Measurements from ENCODE around the gene JADE2. TPM values are rescaled to one million over a fixed set of nuclear protein-coding genes. Genes with fewer than 3 reads are reported as not detected.

Gene JADE2
- total RNA-seq, 2 donors from 2014 or later = 24.1 to 33.3 TPM

DNA sequence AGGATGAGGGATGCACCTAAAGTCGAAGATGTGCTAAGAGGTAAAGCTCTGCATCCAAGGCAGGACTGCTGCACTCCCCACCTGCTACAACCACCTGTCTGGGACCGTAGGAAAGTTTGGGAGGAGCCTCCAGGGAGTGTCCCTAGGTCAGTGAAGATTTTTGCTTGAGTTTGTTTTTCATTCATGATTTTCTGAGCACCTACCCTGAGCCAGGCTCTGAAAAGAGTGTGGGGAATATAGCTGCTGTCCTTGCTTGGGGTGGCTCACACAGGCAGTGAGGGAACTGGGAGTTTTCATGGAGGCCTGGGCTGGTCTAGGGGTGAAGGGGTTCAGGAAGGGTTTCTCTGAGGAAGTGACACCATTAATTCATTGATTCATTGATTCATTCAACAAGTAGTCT, 58.3 kb downstream of the JADE2 start:
- Histone ChIP-seq H3K27ac (no peak overlapping the region), H3K9me3 (no peaks in the 10 kb centered on the region), H3K4me3 (no peak overlapping the region), H3K4me1 (no peaks in the 10 kb centered on the region), H3K36me3 (peaks cover 11% of the 10 kb centered on the region), H3K9ac (ENCODE audit: low read depth in 2 of 2, low read length in 2 of 2) (no peak overlapping the region), H3K27me3 (no peaks in the 10 kb centered on the region)
- TF ChIP-seq, protein P1, sequence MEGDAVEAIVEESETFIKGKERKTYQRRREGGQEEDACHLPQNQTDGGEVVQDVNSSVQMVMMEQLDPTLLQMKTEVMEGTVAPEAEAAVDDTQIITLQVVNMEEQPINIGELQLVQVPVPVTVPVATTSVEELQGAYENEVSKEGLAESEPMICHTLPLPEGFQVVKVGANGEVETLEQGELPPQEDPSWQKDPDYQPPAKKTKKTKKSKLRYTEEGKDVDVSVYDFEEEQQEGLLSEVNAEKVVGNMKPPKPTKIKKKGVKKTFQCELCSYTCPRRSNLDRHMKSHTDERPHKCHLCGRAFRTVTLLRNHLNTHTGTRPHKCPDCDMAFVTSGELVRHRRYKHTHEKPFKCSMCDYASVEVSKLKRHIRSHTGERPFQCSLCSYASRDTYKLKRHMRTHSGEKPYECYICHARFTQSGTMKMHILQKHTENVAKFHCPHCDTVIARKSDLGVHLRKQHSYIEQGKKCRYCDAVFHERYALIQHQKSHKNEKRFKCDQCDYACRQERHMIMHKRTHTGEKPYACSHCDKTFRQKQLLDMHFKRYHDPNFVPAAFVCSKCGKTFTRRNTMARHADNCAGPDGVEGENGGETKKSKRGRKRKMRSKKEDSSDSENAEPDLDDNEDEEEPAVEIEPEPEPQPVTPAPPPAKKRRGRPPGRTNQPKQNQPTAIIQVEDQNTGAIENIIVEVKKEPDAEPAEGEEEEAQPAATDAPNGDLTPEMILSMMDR (IDR thresholded peaks at IDR 0.05) = no peak
- intact Hi-C loops (cut with DNase I) = loop anchor here (10.0 kb wide), 1 partner anchor 399 kb away; no protein-coding TSS in a partner anchor
- DNase-seq = no peak

DNA sequence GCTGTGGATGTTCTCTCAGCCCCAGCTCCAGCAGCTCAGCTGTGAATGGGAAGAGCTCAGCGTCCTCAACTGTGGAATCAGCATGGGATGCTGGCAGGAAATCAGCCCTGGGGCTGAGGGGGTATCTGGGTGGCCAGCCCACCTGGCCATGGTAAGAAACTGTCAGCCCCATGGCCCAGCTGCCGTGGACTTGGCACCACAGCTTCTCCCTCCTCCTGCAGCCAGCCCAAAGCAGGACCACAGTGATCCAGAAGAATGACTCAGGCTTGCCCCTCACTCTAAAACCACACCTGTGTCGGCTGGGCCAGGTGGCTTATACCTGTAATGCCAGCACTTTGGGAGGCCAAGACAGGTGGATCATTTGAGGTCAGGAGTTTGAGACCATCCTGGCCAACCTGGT, 59.2 kb downstream of the JADE2 start:
- no peaks in the 10 kb centered on the region for H3K27me3 ChIP-seq
- H3K4me1 ChIP-seq = no peaks in the 10 kb centered on the region
- H3K27ac ChIP-seq = no peak overlapping the region
- no peak for DNase-seq
- H3K9me3 ChIP-seq = no peaks in the 10 kb centered on the region
- no peak overlapping the region for H3K4me3 ChIP-seq
- H3K9ac ChIP-seq (ENCODE audit: low read depth in 2 of 2, low read length in 2 of 2) = no peak overlapping the region
- TF ChIP-seq, protein P1 (IDR thresholded peaks at IDR 0.05) = no peak
- intact Hi-C loops (cut with DNase I) = loop anchor here (10.0 kb wide), 1 partner anchor 400 kb away; no protein-coding TSS in a partner anchor
- H3K36me3 ChIP-seq = peaks cover 3% of the 10 kb centered on the region

DNA sequence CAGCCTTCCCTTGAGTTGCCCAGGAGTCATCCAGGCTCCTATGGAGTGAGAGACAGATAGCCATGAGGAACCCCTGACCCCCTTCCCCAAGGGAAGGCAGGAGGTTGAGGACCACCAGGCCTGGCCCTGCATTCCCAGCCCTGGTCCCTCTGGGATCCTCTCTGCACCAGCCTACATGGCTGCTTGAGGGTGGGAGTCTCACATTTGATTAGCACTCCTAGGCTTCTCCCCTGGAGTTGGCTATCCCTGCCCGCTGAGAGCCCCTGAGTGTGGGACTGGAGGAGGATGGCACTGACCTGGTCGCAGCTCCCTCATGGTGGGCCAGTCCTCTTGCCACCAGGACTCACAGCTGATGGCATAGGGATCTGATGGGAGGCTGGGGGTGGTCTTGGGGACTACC, 60.5 kb downstream of the JADE2 start:
- no peaks in the 10 kb centered on the region for H3K9me3 ChIP-seq
- intact Hi-C loops (cut with DNase I) = loop anchor here (2.0 to 10.0 kb wide), 2 partner anchors 281 to 401 kb away; no protein-coding TSS in a partner anchor
- H3K36me3 ChIP-seq = no peaks in the 10 kb centered on the region
- no peak overlapping the region for H3K27ac ChIP-seq
- H3K27me3 ChIP-seq = no peaks in the 10 kb centered on the region
- H3K4me1 ChIP-seq = no peaks in the 10 kb centered on the region
- DNase-seq = no peak
- H3K9ac ChIP-seq (ENCODE audit: low read depth in 2 of 2, low read length in 2 of 2) = no peak overlapping the region
- no peak overlapping the region for H3K4me3 ChIP-seq
- TF ChIP-seq, protein P1 (IDR thresholded peaks at IDR 0.05) = no peak

DNA sequence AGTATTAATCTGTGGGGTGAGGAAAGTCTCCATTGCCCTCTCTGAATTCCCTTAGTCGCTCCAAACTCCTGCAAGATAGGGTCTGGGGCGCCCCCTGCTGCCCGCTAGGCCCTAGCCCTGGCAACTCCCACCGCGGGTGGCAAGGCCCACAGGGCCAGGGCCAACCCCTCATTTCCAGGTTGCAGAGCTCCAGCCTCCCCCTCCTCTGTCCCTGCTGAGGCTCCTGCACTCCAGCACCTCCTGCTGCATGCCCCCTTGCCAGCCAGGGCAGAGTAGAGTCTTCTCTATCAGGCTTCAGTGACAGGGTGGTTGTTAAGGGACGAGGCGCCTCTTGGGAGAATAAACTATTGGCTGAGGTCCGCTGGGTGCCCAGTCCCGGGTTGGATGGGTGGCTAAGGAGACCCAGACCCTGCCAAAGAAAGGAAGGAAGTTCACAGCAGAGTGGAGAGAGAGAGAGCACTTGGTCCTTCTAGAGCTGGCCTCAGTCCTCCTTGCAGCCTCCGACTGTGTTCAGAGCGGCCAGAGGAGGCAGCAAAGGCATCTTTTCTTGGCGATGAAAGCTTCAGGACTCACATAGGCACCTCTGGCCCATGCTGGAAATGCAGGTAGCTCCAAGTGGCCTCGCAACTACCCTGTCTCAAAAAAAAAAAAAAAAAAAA, 61.5 kb downstream of the JADE2 start:
- H3K27me3 ChIP-seq = no peaks in the 10 kb centered on the region
- TF ChIP-seq, protein P1 (IDR thresholded peaks at IDR 0.05) = peak; percentile 84
- no peaks in the 10 kb centered on the region for H3K4me1 ChIP-seq
- no peaks in the 10 kb centered on the region for H3K36me3 ChIP-seq
- H3K9ac ChIP-seq (ENCODE audit: low read depth in 2 of 2, low read length in 2 of 2) = peak overlapping the region; percentile 16 to 62
- peak; percentile 88 for DNase-seq
- no peak overlapping the region for H3K4me3 ChIP-seq
- no peak overlapping the region for H3K27ac ChIP-seq
- intact Hi-C loops (cut with DNase I) = loop anchor here (2.0 to 10.0 kb wide), 2 partner anchors 282 to 402 kb away; no protein-coding TSS in a partner anchor
- H3K9me3 ChIP-seq = no peaks in the 10 kb centered on the region

DNA sequence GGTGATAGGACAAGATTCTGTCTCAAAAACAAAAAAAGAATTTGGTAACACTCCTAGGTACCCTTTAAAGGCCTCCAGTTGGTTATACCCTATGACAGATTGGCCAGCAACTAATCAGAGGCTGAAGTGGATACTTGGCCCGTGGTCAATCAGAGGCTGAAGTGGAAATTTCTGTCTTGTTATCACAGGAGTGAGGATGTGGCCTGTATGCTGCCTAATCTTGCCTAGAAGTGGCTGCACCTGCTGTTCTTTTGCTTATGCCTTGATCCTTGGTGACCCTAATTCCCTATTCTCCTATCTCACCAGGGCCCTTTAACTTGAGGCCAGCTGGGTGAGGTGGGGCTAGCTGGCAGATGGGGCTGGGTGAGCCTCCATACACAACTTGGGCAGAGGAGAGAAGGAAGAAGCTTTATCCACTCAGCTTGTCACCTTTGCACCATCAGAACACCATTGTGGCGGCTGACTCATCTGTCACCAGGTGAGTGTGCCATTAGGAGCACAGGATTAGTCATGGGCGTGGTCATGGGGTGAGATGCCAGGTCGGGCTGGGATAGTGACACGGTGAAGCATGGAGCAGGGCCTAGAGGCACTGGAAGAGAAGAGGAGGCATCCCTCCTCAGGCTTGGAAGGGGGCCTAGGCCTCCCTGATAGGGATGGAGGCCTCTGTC, 65.7 kb downstream of the JADE2 start:
- TF ChIP-seq, protein P1 (IDR thresholded peaks at IDR 0.05) = no peak
- peak; percentile 84 for DNase-seq
- no peaks in the 10 kb centered on the region for H3K9me3 ChIP-seq
- intact Hi-C loops (cut with DNase I) = no loop called here
- no peaks in the 10 kb centered on the region for H3K36me3 ChIP-seq
- no peak overlapping the region for H3K4me3 ChIP-seq
- H3K4me1 ChIP-seq = no peaks in the 10 kb centered on the region
- no peaks in the 10 kb centered on the region for H3K27me3 ChIP-seq
- H3K9ac ChIP-seq (ENCODE audit: low read depth in 2 of 2, low read length in 2 of 2) = no peak overlapping the region
- H3K27ac ChIP-seq = no peak overlapping the region
